ENCODE results near the gene THBS2.
"Not testable (repeated sequence)": the region's sequence is repeated elsewhere in the genome, so short reads cannot be mapped to it uniquely, and the experiment has no call there.

The THBS2 gene

GRCh38 chr6:169271877-169272216 is 18.2 kb upstream of the THBS2 start:
- DNase-seq (ENCODE audit: low read depth) = no peak

GRCh38 chr6:169271158-169271876 is 17.7 kb upstream of the THBS2 start:
- no peak for DNase-seq (ENCODE audit: low read depth)

- DNase-seq (ENCODE audit: low read depth) = not testable (repeated sequence)
Measured at GRCh38 chr6:169270077-169270380, 16.4 kb upstream of the THBS2 start.

- no peak for DNase-seq (ENCODE audit: low read depth)
Measured at GRCh38 chr6:169269180-169270076, 15.8 kb upstream of the THBS2 start.

GRCh38 chr6:169268276-169268675 is 14.6 kb upstream of the THBS2 start:
- DNase-seq (ENCODE audit: low read depth) = no peak

- DNase-seq (ENCODE audit: low read depth) = no peak
Measured at GRCh38 chr6:169266746-169267591, 13.3 kb upstream of the THBS2 start.

- no peak for DNase-seq (ENCODE audit: low read depth)
Measured at GRCh38 chr6:169266261-169266660, 12.6 kb upstream of the THBS2 start.

- no peak for DNase-seq (ENCODE audit: low read depth)
Measured at GRCh38 chr6:169265486-169266131, 12.0 kb upstream of the THBS2 start.

- DNase-seq (ENCODE audit: low read depth) = no peak
Measured at GRCh38 chr6:169263836-169264608, 10.4 kb upstream of the THBS2 start.

GRCh38 chr6:169263374-169263773 is 9.7 kb upstream of the THBS2 start:
- no peak for DNase-seq (ENCODE audit: low read depth)

- not testable (repeated sequence) for DNase-seq (ENCODE audit: low read depth)
Measured at GRCh38 chr6:169262602-169263001, 9.0 kb upstream of the THBS2 start.

- DNase-seq (ENCODE audit: low read depth) = no peak
Measured at GRCh38 chr6:169256518-169256917, 2.9 kb upstream of the THBS2 start.

GRCh38 chr6:169256061-169256460 is 2.4 kb upstream of the THBS2 start:
- no peak for DNase-seq (ENCODE audit: low read depth)

- no peak for DNase-seq (ENCODE audit: low read depth)
Measured at GRCh38 chr6:169255643-169256042, 2.0 kb upstream of the THBS2 start.

- no peak for DNase-seq (ENCODE audit: low read depth)
Measured at GRCh38 chr6:169254456-169255316, 1.0 kb upstream of the THBS2 start.

- no peak for DNase-seq (ENCODE audit: low read depth)
Measured at GRCh38 chr6:169252505-169253189, 999 bp downstream of the THBS2 start.

- DNase-seq (ENCODE audit: low read depth) = no peak
Measured at GRCh38 chr6:169251822-169252504, 1.7 kb downstream of the THBS2 start.

- DNase-seq (ENCODE audit: low read depth) = no peak
Measured at GRCh38 chr6:169251371-169251802, 2.3 kb downstream of the THBS2 start.

GRCh38 chr6:169250660-169251059 is 3.0 kb downstream of the THBS2 start:
- DNase-seq (ENCODE audit: low read depth) = no peak

Data from stimulated activated CD8-positive, alpha-beta memory T cell treated with anti-CD3 and anti-CD28 coated beads, Interleukin-12 subunit alpha, Interleukin-12 subunit beta, amount 100 ng/mL, for 1 hour (primary cell).